Caco-2 (cell line): ENCODE results near the gene PLB1. TPM values are rescaled to one million over a fixed set of nuclear protein-coding genes. Genes with fewer than 3 reads are reported as not detected.

Experiments
- BruUV-seq: library from RNA; stranded (reverse); fragments of 400-500 nt; replicated peaks from 2 replicates; lab custom pipeline; 2021; lab: Mats Ljungman, UMichigan
- CTCF ChIA-PET: fragments of 300-600 bp; sonication (Branson Sonifier 250); formaldehyde crosslinking; loops from one replicate; lab custom pipeline; 2022; ENCODE audit warnings: antibody characterized with exemption; lab: Charles Lee
- POLR2A ChIA-PET: fragments of 300-600 bp; sonication (Branson Sonifier 250); formaldehyde crosslinking; loops from one replicate; lab custom pipeline; 2022; ENCODE audit warnings: antibody characterized with exemption; lab: Charles Lee
- DNase-seq, 2 experiments: peaks; one replicate each; pipeline versions ENCODE4 v3.0.0 to v3.0.0-alpha.2; 2020 to 2022
- H3K27me3 ChIP-seq: replicated peaks from 2 replicates; pipeline ENCODE4 v1.6.0; 2011; ENCODE audit warnings: low read length; ENCODE audit not compliant: control insufficient read depth, insufficient read depth
- H3K36me3 ChIP-seq: 2 replicates; pipeline ENCODE4 v1.5.1; 2011; ENCODE audit warnings: low read length; ENCODE audit not compliant: control insufficient read depth, insufficient read depth
- H3K4me1 ChIP-seq: fragments of 250-450 bp; sonication (Bioruptor Pico); 2 replicates; pipeline ENCODE4 v1.5.1; 2020; ENCODE audit warnings: mild to moderate bottlenecking
- H3K4me3 ChIP-seq: 2 replicates; pipeline ENCODE4 v1.5.1; 2011; ENCODE audit warnings: low read depth, mild to moderate bottlenecking, control low read depth, low read length
- H3K9me3 ChIP-seq: fragments of 250-450 bp; sonication (Bioruptor Pico); 2 replicates; pipeline ENCODE4 v1.5.1; 2020; ENCODE audit warnings: mild to moderate bottlenecking, moderate library complexity
- H3K27ac Mint-ChIP-seq: one replicate; pipeline ENCODE4 v1.8.0; 2022; ENCODE audit warnings: mixed read lengths; ENCODE audit not compliant: unreplicated experiment
- H3K27me3 Mint-ChIP-seq: one replicate; pipeline ENCODE4 v1.8.0; 2022; ENCODE audit warnings: mixed read lengths; ENCODE audit not compliant: insufficient read depth, unreplicated experiment
- H3K36me3 Mint-ChIP-seq: one replicate; pipeline ENCODE4 v1.8.0; 2022; ENCODE audit warnings: mild to moderate bottlenecking, mixed read lengths; ENCODE audit not compliant: insufficient read depth, unreplicated experiment
- H3K4me1 Mint-ChIP-seq: one replicate; pipeline ENCODE4 v1.8.0; 2022; ENCODE audit warnings: low read depth, mixed read lengths; ENCODE audit not compliant: unreplicated experiment
- H3K4me3 Mint-ChIP-seq: one replicate; pipeline ENCODE4 v1.8.0; 2022; ENCODE audit warnings: mild to moderate bottlenecking, moderate library complexity, mixed read lengths; ENCODE audit not compliant: unreplicated experiment
- H3K9me3 Mint-ChIP-seq: one replicate; pipeline ENCODE4 v1.8.0; 2022; ENCODE audit warnings: mixed read lengths; ENCODE audit not compliant: unreplicated experiment
- intact Hi-C: fragments of 100-400 bp; cut with micrococcal nuclease; formaldehyde crosslinking; loops from one replicate; pipeline ENCODE4 v1.10.0; 2022; ENCODE audit not compliant: unreplicated experiment
- total RNA-seq: library from RNA; stranded (reverse); gene quantifications from 2 replicates; pipeline ENCODE4 v1.2.3, GENCODE V29; 2022
- TF ChIP-seq, protein P1 (sequence below), 2 experiments: fragments of 200-600 bp in 1 of 2; IDR thresholded peaks; 1 replicate in 1 of 2; 2 replicates in 1 of 2; pipeline versions ENCODE4 v1.5.1 to v1.8.0; 2011 to 2022; ENCODE audit warnings: antibody characterized with exemption in 1 of 2, control low read depth in 1 of 2, inconsistent platforms in 1 of 2, low read depth in 1 of 2, low read length in 1 of 2, mild to moderate bottlenecking in 1 of 2, moderate library complexity in 1 of 2; ENCODE audit not compliant: insufficient read depth in 1 of 2, severe bottlenecking in 1 of 2, unreplicated experiment in 1 of 2

Gene PLB1
- total RNA-seq, 1 experiment from 2014 or later, result 2.8 TPM

DNA sequence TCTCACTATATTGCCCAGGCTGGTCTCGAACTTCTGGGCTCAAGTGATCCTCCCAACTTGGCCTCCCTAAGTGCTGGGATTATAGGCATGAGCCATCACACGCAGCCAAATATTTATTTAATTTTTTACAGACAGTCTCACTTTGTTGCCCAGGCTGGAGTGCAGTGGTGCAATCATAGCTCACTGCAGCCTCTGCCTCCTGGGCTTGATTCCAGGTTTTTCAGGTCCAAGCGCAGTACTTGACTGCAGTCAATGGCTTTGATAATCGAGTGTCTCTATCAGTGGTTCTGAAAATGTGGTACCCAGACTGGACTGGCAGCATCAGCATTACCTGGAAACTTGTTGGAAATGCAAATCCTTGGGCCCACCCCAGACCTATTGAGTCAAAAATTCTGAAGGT lies 63.1 kb downstream of the PLB1 start:
- ChIA-PET POLR2A (no interaction called here), CTCF (no interaction called here)
- TF ChIP-seq, protein P1, sequence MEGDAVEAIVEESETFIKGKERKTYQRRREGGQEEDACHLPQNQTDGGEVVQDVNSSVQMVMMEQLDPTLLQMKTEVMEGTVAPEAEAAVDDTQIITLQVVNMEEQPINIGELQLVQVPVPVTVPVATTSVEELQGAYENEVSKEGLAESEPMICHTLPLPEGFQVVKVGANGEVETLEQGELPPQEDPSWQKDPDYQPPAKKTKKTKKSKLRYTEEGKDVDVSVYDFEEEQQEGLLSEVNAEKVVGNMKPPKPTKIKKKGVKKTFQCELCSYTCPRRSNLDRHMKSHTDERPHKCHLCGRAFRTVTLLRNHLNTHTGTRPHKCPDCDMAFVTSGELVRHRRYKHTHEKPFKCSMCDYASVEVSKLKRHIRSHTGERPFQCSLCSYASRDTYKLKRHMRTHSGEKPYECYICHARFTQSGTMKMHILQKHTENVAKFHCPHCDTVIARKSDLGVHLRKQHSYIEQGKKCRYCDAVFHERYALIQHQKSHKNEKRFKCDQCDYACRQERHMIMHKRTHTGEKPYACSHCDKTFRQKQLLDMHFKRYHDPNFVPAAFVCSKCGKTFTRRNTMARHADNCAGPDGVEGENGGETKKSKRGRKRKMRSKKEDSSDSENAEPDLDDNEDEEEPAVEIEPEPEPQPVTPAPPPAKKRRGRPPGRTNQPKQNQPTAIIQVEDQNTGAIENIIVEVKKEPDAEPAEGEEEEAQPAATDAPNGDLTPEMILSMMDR (IDR thresholded peaks at IDR 0.05; ENCODE audit: insufficient read depth in 1 of 2, low read depth in 1 of 2, low read length in 1 of 2, severe bottlenecking in 1 of 2, unreplicated experiment in 1 of 2), result no peak
- H3K27ac Mint-ChIP-seq, result no peak overlapping the region
- H3K27me3 ChIP-seq, result no peaks in the 10 kb centered on the region
- 0 out of 2 replicates have a peak, but pooled peaks cover 4% of the 10 kb centered on the region for H3K4me1 ChIP-seq
- intact Hi-C loops, result no loop called here
- no peak overlapping the region for H3K4me3 Mint-ChIP-seq
- no TSS peak for BruUV-seq
- no peaks in the 10 kb centered on the region for H3K4me1 Mint-ChIP-seq
- no peaks in the 10 kb centered on the region for H3K36me3 ChIP-seq
- DNase-seq, result no peak
- H3K4me3 ChIP-seq, result no peak overlapping the region
- no peaks in the 10 kb centered on the region for H3K36me3 Mint-ChIP-seq
- H3K27me3 Mint-ChIP-seq, result no peaks in the 10 kb centered on the region
- H3K9me3 ChIP-seq, result no peaks in the 10 kb centered on the region
- H3K9me3 Mint-ChIP-seq, result no peaks in the 10 kb centered on the region

DNA sequence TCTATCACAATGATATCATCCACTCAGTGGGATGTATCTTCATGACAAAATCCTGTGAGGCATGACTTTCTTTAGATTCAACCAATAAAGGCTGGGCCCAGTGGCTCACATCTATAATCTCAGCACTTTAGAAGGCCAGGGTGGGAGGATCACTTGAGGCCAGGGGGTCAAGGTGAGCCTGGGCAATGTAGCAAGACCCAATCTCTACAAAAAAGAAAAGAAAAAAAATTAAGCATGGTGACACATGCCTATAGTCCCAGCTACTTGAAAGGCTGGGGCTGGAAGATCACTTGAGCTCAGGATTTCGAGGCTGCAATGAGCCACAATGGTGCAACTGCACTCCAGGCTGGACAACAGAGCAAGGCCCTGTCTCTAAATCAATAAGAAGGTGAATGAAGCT lies 68.0 kb downstream of the PLB1 start:
- ChIA-PET POLR2A (no interaction called here), CTCF (interaction anchor here (1.0 kb wide), 1 partner anchor 109 kb away, joined by 3 read pairs; no protein-coding TSS in a partner anchor)
- TF ChIP-seq, protein P1 (IDR thresholded peaks at IDR 0.05; ENCODE audit: insufficient read depth in 1 of 2, low read depth in 1 of 2, low read length in 1 of 2, severe bottlenecking in 1 of 2, unreplicated experiment in 1 of 2), result no peak
- peaks cover 21% of the 10 kb centered on the region for H3K4me1 ChIP-seq
- peaks cover 11% of the 10 kb centered on the region for H3K4me1 Mint-ChIP-seq
- intact Hi-C loops, result no loop called here
- H3K4me3 Mint-ChIP-seq, result no peak overlapping the region
- no peaks in the 10 kb centered on the region for H3K9me3 ChIP-seq
- H3K9me3 Mint-ChIP-seq, result no peaks in the 10 kb centered on the region
- H3K27me3 Mint-ChIP-seq, result no peaks in the 10 kb centered on the region
- no peaks in the 10 kb centered on the region for H3K27me3 ChIP-seq
- no peaks in the 10 kb centered on the region for H3K36me3 ChIP-seq
- no TSS peak for BruUV-seq
- H3K27ac Mint-ChIP-seq, result no peak overlapping the region
- H3K4me3 ChIP-seq, result no peak overlapping the region
- DNase-seq, result no peak
- no peaks in the 10 kb centered on the region for H3K36me3 Mint-ChIP-seq

DNA sequence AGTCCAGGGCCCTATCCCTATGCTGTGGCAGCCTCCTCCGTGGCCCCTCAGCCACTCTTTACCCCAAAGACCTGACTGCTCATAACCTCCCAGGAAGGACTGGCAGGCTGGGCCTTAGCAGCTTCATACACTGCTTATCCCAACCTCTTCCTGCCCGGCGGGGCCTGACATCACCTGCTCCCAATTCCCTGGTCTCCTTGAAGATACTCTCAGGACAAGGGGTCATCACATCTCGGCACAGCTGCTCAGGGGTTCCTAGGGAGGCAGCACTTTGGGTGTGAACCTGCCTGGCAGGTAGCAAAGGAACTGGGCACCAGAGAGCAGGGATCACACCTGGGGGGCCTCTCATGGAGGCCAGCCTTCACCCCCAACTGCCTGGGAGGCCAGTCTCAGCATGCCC lies 68.5 kb downstream of the PLB1 start:
- no peak overlapping the region for H3K27ac Mint-ChIP-seq
- ChIA-PET POLR2A (no interaction called here), CTCF (interaction anchor here (1.0 kb wide), 1 partner anchor 110 kb away, joined by 3 read pairs; no protein-coding TSS in a partner anchor)
- no peak overlapping the region for H3K4me3 ChIP-seq
- H3K4me1 Mint-ChIP-seq, result peaks cover 11% of the 10 kb centered on the region
- H3K27me3 Mint-ChIP-seq, result no peaks in the 10 kb centered on the region
- no peaks in the 10 kb centered on the region for H3K36me3 Mint-ChIP-seq
- H3K9me3 Mint-ChIP-seq, result no peaks in the 10 kb centered on the region
- no peaks in the 10 kb centered on the region for H3K9me3 ChIP-seq
- intact Hi-C loops, result no loop called here
- peaks cover 22% of the 10 kb centered on the region for H3K4me1 ChIP-seq
- DNase-seq, result no peak
- TF ChIP-seq, protein P1 (IDR thresholded peaks at IDR 0.05; ENCODE audit: insufficient read depth in 1 of 2, low read depth in 1 of 2, low read length in 1 of 2, severe bottlenecking in 1 of 2, unreplicated experiment in 1 of 2), result no peak
- no peak overlapping the region for H3K4me3 Mint-ChIP-seq
- H3K27me3 ChIP-seq, result no peaks in the 10 kb centered on the region
- H3K36me3 ChIP-seq, result no peaks in the 10 kb centered on the region
- no TSS peak for BruUV-seq
